Kidney epithelial cell (primary cell): Measurements from ENCODE around the gene SMAD3. TPM values are rescaled to one million over a fixed set of nuclear protein-coding genes. Genes with fewer than 3 reads are reported as not detected.

ENCODE experiments used
- DNase-seq: peaks from one replicate; pipeline ENCODE4 v3.0.0-alpha.2; 2010; ENCODE audit warnings: low read depth
- H3K27me3 ChIP-seq: 2 replicates; pipeline ENCODE4 v1.6.0; 2011; ENCODE audit warnings: low read length; ENCODE audit not compliant: control insufficient read depth, insufficient read depth
- H3K36me3 ChIP-seq: 2 replicates; pipeline ENCODE4 v1.5.1; 2011; ENCODE audit warnings: low read length; ENCODE audit not compliant: control insufficient read depth, insufficient read depth
- H3K4me3 ChIP-seq: 2 replicates; pipeline ENCODE4 v1.5.1; 2011; ENCODE audit warnings: low read depth, mild to moderate bottlenecking, control low read depth, low read length
- CTCF ChIP-seq: IDR thresholded peaks from 2 replicates; pipeline ENCODE4 v1.5.1; 2011; ENCODE audit warnings: mild to moderate bottlenecking, moderate library complexity, low read length, control low read depth, inconsistent platforms; ENCODE audit not compliant: insufficient read depth, poor library complexity, severe bottlenecking
- total RNA-seq: library from RNA; depleted of rRNA; stranded (reverse); fragments of >200 nt; gene quantifications from 2 replicates; pipeline ENCODE4 v1.2.3, GENCODE V29; 2015

SMAD3 gene
- total RNA-seq, 1 donor from 2014 or later = 34.8 TPM

DNA sequence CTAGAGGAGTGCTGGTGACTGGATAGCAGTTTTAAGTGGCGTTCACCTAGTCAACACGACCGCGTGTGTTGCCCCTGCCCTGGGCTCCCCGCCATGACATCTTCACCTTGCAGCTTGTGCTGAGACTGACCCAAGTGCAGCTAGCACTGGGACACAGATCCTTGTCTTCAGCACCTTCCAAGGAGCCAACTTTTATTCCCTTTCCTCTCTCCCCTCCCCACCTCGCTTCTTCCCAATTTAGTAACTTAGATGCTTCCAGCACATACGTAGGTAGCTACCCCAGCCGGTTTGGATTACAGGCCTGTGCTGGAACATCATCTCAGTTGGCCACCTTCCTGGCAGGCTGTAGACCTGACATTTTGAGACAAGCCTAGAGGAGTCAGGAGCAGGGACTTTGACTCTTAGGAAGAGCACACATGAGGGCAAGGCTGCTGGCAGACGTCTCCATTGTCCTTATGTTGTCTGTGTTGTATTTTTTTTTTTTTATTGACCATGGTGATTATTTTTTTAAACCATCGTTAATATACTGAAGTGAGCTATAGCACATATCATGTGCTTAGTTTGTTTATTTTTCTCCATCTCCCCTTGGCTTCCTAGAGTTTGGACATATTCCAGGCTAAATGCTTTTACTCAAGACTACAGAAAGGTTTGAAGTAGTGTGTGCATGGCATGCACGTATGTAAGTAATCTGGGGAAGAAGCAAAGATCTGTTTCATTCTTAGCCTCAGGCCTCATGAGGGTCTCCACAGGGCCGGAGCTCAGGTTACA lies 128.0 kb downstream of the SMAD3 start:
- Histone ChIP-seq H3K4me3 (no peak overlapping the region), H3K27me3 (no peaks in the 10 kb centered on the region), H3K36me3 (peaks cover 6% of the 10 kb centered on the region)
- DNase-seq = no peak
- TF ChIP-seq CTCF = no peak

DNA sequence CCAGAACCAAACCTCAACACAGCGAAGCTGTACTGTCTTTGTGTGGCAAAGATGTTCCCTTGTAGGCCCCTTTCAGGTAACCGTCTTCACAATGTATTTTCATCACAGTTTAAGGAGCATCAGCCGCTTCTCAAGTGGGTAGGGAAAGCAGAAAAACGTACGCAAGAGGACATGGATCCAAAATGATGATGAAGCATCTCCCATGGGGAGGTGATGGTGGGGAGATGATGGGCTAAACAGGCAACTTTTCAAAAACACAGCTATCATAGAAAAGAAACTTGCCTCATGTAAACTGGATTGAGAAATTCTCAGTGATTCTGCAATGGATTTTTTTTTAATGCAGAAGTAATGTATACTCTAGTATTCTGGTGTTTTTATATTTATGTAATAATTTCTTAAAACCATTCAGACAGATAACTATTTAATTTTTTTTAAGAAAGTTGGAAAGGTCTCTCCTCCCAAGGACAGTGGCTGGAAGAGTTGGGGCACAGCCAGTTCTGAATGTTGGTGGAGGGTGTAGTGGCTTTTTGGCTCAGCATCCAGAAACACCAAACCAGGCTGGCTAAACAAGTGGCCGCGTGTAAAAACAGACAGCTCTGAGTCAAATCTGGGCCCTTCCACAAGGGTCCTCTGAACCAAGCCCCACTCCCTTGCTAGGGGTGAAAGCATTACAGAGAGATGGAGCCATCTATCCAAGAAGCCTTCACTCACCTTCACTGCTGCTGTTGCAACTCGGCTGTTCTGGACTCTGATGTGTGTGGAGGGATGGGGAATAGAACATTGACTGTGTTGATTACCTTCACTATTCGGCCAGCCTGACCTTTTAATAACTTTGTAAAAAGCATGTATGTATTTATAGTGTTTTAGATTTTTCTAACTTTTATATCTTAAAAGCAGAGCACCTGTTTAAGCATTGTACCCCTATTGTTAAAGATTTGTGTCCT lies 129.0 kb downstream of the SMAD3 start:
- no peak for DNase-seq
- no peak overlapping the region for H3K4me3 ChIP-seq
- H3K27me3 ChIP-seq = no peaks in the 10 kb centered on the region
- peaks cover 4% of the 10 kb centered on the region for H3K36me3 ChIP-seq
- TF ChIP-seq CTCF = no peak

GRCh38 chr15:67195305-67195704 lies 129.9 kb downstream of the SMAD3 start:
- Histone ChIP-seq H3K27me3 (no peaks in the 10 kb centered on the region), H3K4me3 (no peak overlapping the region), H3K36me3 (peaks cover 4% of the 10 kb centered on the region)
- DNase-seq = no peak
- no peak for TF ChIP-seq CTCF

DNA sequence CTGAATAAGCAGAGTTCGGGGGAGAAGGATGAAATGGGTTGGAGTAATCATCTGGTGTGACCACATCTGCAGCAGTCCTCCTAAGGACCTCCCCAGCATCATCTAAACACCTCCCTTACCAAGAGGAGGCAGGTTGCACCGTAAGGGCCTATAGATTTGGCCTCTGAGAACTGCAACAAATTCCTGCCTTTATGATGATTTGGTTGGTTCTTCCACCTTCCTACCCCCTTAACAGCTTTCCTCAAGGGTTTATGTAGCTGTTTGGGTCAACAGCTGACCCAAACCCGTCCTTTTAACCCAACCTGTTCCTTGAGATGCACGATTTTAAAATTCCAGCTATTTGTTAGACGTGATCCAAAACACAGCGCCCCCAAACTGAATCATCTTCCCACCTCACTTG lies 130.8 kb downstream of the SMAD3 start:
- H3K36me3 ChIP-seq = peaks cover 1% of the 10 kb centered on the region
- H3K27me3 ChIP-seq = no peaks in the 10 kb centered on the region

DNA sequence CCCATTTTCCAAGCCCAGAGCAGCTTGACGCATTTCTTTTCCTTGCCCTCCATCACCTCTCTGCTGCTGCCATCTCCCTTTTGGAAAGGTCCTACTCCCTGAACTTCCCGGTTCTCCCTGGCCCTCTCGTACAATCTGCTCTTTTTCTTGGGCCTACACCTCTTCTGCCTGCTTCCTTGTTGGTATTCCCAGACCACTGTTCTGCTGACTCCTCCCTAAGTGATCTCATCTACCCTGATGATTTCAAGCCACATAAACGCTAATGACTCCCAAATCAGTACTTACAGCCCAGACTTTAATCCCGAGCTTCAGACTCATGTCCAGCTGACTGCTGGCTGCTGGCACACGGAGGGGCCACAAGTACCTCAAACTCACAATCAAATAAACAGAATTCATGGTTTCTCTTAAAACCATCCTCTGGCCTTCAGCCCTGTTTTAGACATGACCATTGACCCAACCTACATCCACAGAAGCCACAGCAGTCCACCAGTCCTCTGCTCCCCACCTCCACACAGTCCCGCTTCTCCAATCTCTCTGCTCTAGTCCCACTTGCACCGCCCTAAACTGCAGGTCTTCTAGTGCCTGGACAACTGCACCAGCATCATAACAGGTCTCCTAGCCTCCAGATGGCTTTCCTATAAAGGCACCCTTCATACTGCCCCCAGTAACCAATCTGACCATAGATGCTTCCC lies 131.4 kb downstream of the SMAD3 start:
- no peak for TF ChIP-seq CTCF
- DNase-seq = peak; percentile 42
- Histone ChIP-seq H3K36me3 (peaks cover 1% of the 10 kb centered on the region), H3K27me3 (no peaks in the 10 kb centered on the region), H3K4me3 (no peak overlapping the region)

More for the DNA sequence above, 130.8 kb downstream of the SMAD3 start:
- no peak overlapping the region for H3K4me3 ChIP-seq
- DNase-seq = no peak
- TF ChIP-seq CTCF = no peak
